GM23248 (cell line): ENCODE data around the gene DLG2. TPM values are rescaled to one million over a fixed set of nuclear protein-coding genes. Genes with fewer than 3 reads are reported as not detected.

ENCODE experiments used
- DNase-seq: peaks from one replicate; pipeline ENCODE4 v3.0.0-alpha.2; 2015
- H2AFZ ChIP-seq: fragments of 200-600 bp; sonication (generic); 2 replicates; pipeline ENCODE4 v1.6.1; 2016; ENCODE audit warnings: antibody characterized with exemption
- H3F3A ChIP-seq: fragments of 200-600 bp; sonication (generic); 2 replicates; pipeline ENCODE4 v1.6.1; 2016; ENCODE audit warnings: mild to moderate bottlenecking, antibody characterized with exemption, mixed run types; ENCODE audit not compliant: insufficient read depth
- H3K27ac ChIP-seq: fragments of 200-600 bp; sonication (generic); 2 replicates; pipeline ENCODE4 v1.5.1; 2016; ENCODE audit warnings: mild to moderate bottlenecking
- H3K27me3 ChIP-seq: fragments of 200-600 bp; sonication (generic); replicated peaks from 2 replicates; pipeline ENCODE4 v1.6.1; 2016; ENCODE audit warnings: mild to moderate bottlenecking; ENCODE audit not compliant: insufficient read depth
- H3K36me3 ChIP-seq: fragments of 200-600 bp; sonication (generic); 2 replicates; pipeline ENCODE4 v1.6.1; 2016; ENCODE audit warnings: low read depth, mild to moderate bottlenecking
- H3K4me1 ChIP-seq: fragments of 200-600 bp; sonication (generic); 2 replicates; pipeline ENCODE4 v1.6.1; 2016; ENCODE audit warnings: mild to moderate bottlenecking; ENCODE audit not compliant: insufficient read depth
- H3K4me2 ChIP-seq: fragments of 200-600 bp; sonication (generic); one replicate; pipeline ENCODE4 v1.6.1; 2016; ENCODE audit warnings: mild to moderate bottlenecking; ENCODE audit not compliant: unreplicated experiment
- H3K4me3 ChIP-seq: fragments of 200-600 bp; sonication (generic); 2 replicates; pipeline ENCODE4 v1.5.1; 2016; ENCODE audit warnings: mild to moderate bottlenecking
- H3K79me2 ChIP-seq: fragments of 200-600 bp; sonication (generic); 2 replicates; pipeline ENCODE4 v1.6.1; 2016; ENCODE audit warnings: mild to moderate bottlenecking; ENCODE audit not compliant: insufficient read depth
- H3K9ac ChIP-seq: fragments of 200-600 bp; sonication (generic); 2 replicates; pipeline ENCODE4 v1.6.1; 2016; ENCODE audit warnings: mild to moderate bottlenecking
- H3K9me2 ChIP-seq: fragments of 200-600 bp; sonication (generic); 2 replicates; pipeline ENCODE4 v1.6.1; 2016; ENCODE audit warnings: mixed run types, mild to moderate bottlenecking, moderate library complexity; ENCODE audit not compliant: insufficient read depth
- H3K9me3 ChIP-seq: fragments of 200-600 bp; sonication (generic); one replicate; pipeline ENCODE4 v1.6.1; 2017; ENCODE audit warnings: low read depth
- H4K20me1 ChIP-seq: fragments of 200-600 bp; sonication (generic); 2 replicates; pipeline ENCODE4 v1.6.0; 2016; ENCODE audit not compliant: insufficient read depth
- EZH2 ChIP-seq: fragments of 200-600 bp; sonication (generic); IDR thresholded peaks from 2 replicates; pipeline ENCODE4 v1.6.1; 2018; ENCODE audit warnings: antibody characterized with exemption, mild to moderate bottlenecking; ENCODE audit not compliant: insufficient read depth, poor library complexity, severe bottlenecking
- EZH2phosphoT487 ChIP-seq: fragments of 200-600 bp; sonication (generic); IDR thresholded peaks from 2 replicates; pipeline ENCODE4 v1.6.1; 2018; ENCODE audit warnings: antibody characterized with exemption, moderate library complexity, mild to moderate bottlenecking, low read depth; ENCODE audit not compliant: insufficient read depth
- WGBS, 2 experiments: methylation state at CpG; one replicate each; pipeline ENCODE4 v1.1.6; 2015 to 2017; ENCODE audit warnings: low lambda C conversion rate in 2 of 2, low coverage in 1 of 2; ENCODE audit errors: missing lambda C conversion rate in 2 of 2; 5-methylcytosine and 5-hydroxymethylcytosine counted together
- in situ Hi-C: fragments of 300-500 bp; cut with MboI; formaldehyde crosslinking; loops from 2 replicates; pipeline ENCODE4 v1.15.0; 2020
- polyA plus RNA-seq: library from polyadenylated mRNA; unstranded; fragments of >200 nt; fragmentation: Nextera tagmentation; extraction: Ambion mirVana; gene quantifications from 2 replicates; pipeline ENCODE4 v1.2.1, GENCODE V29; 2016
- total RNA-seq: library from RNA; depleted of rRNA; stranded (reverse); fragments of >200 nt; shearing (Covaris generic); gene quantifications from 2 replicates; pipeline ENCODE4 v1.2.3, GENCODE V29; 2014

Gene DLG2
- total and polyA plus RNA-seq, 2 experiments from 2014 or later, result 1.1 to 1.7 TPM

DNA sequence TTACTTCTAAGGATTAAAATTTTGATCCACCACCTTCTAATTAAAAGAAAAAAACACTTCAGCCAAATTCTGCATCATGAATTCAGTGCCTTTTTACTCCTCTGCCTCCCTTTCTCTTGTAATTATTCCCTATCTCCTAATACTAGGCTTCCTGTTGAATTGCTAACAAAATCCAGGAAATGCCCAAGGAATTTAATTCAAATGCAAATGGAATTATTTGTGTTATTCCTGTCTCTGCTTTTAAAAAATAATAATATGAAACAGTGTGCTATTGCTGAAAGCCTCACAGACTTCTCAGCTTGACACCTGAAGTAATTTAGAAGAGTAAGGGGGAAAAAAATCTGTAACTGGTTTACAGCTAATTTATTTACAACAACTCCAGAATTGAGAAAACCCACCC is 85.5 kb downstream of the DLG2 start:
- H3K4me2 ChIP-seq, result no peak overlapping the region
- no peaks in the 10 kb centered on the region for H3K9me2 ChIP-seq
- no peaks in the 10 kb centered on the region for H3K27me3 ChIP-seq
- no peaks in the 10 kb centered on the region for H3K9me3 ChIP-seq
- no peak for DNase-seq
- no peak overlapping the region for H3K4me3 ChIP-seq
- H3K27ac ChIP-seq, result no peak overlapping the region
- H3K36me3 ChIP-seq, result no peaks in the 10 kb centered on the region
- H3K4me1 ChIP-seq, result no peaks in the 10 kb centered on the region
- no peaks in the 10 kb centered on the region for H3F3A ChIP-seq
- no peak for TF ChIP-seq EZH2
- no peak for TF ChIP-seq EZH2phosphoT487
- no peaks in the 10 kb centered on the region for H3K79me2 ChIP-seq
- no peak overlapping the region for H2AFZ ChIP-seq
- in situ Hi-C loops, result no loop called here
- no peak overlapping the region for H3K9ac ChIP-seq
- no peaks in the 10 kb centered on the region for H4K20me1 ChIP-seq

DNA sequence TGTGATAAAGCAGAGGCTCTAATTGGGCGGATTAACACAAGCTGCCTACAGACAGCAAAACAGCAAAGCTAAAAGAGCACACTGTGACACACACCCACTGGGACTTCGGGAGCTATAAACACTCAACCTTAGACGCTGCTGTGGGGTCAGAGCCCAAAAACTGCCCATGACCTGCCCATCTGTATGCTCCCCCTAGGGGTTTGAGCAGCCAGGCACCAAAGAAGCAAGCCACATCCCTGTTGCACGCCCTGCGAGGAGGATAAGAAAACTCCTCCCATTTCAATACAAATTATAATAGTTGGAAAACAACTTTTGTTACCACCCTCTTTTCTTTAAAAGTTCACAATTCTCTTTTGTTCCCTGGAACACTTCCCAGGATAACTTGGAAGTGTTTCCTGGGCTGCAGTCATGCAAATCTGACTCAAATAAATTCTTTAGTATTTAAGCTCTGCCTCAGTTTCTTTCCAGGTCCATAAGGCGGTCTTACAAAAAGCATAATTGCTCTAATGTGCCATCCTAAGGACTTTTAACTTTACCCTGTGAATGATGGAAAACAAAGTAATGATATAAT is 86.4 kb downstream of the DLG2 start:
- Histone ChIP-seq H3K4me2 (no peak overlapping the region), H3K4me1 (no peaks in the 10 kb centered on the region), H3K9me3 (no peaks in the 10 kb centered on the region), H2AFZ (no peak overlapping the region), H3K9me2 (no peaks in the 10 kb centered on the region), H3K27ac (no peak overlapping the region), H3F3A (no peaks in the 10 kb centered on the region), H3K79me2 (no peaks in the 10 kb centered on the region), H3K9ac (no peak overlapping the region), H3K36me3 (no peaks in the 10 kb centered on the region), H4K20me1 (no peaks in the 10 kb centered on the region), H3K4me3 (no peak overlapping the region), H3K27me3 (no peaks in the 10 kb centered on the region)
- 15% methylated on average over 6 of the region's 6 CpGs for WGBS, 2 experiments
- TF ChIP-seq EZH2 (no peak), EZH2phosphoT487 (no peak)
- peak; percentile 4 for DNase-seq
- in situ Hi-C loops, result no loop called here

DNA sequence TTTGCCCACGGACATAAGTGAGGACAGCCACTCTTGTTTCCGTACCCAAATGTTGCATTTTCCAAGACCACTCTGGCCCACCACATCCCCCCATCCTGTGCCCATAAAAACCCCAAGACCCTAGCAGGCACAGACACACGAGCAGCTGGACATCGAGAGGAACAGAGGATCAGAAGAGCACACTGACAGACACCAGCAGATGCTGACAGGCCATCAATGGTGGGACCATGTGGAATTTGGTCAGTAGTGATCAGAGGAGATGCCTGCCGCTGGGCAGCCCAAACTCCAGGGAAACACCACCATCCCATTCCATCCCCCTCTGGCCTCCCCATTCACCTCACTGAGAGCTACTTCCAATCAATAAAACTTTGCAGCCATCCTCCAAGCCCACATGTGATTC is 87.0 kb downstream of the DLG2 start:
- H3K36me3 ChIP-seq, result no peaks in the 10 kb centered on the region
- DNase-seq, result no peak
- no peaks in the 10 kb centered on the region for H4K20me1 ChIP-seq
- H2AFZ ChIP-seq, result no peak overlapping the region
- no peaks in the 10 kb centered on the region for H3F3A ChIP-seq
- in situ Hi-C loops, result no loop called here
- TF ChIP-seq EZH2, result no peak
- no peak overlapping the region for H3K4me2 ChIP-seq
- no peak overlapping the region for H3K4me3 ChIP-seq
- H3K27ac ChIP-seq, result no peak overlapping the region
- H3K9me3 ChIP-seq, result no peaks in the 10 kb centered on the region
- H3K9ac ChIP-seq, result no peak overlapping the region
- no peaks in the 10 kb centered on the region for H3K79me2 ChIP-seq
- H3K9me2 ChIP-seq, result no peaks in the 10 kb centered on the region
- no peaks in the 10 kb centered on the region for H3K4me1 ChIP-seq
- 41 to 48% methylated on average over 5 of the region's 5 CpGs for WGBS, 2 experiments
- H3K27me3 ChIP-seq, result no peaks in the 10 kb centered on the region

DNA sequence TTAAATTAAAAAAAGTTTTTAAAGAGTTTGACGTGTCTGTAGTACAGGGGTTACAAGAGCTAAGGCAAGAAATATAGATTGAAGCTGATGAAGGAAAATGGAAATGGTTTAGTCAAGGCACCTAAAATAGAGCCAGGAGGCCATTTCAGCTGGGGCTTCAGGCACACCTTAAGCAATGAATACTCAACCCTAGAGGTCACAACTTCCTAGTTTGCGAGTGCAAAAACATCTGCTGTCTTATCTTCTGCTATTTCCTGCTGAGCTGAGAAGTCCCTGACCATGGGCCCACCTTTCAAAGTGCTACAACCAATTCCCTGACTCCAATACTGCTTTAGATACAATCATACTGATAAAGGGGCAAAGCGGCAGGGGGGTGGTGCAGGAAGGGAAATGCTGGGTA is 87.4 kb downstream of the DLG2 start:
- in situ Hi-C loops, result no loop called here
- TF ChIP-seq EZH2 (no peak), EZH2phosphoT487 (no peak)
- no peaks in the 10 kb centered on the region for H3F3A ChIP-seq
- H3K9ac ChIP-seq, result no peak overlapping the region
- H3K4me2 ChIP-seq, result no peak overlapping the region
- no peaks in the 10 kb centered on the region for H4K20me1 ChIP-seq
- no peaks in the 10 kb centered on the region for H3K4me1 ChIP-seq
- no peak overlapping the region for H3K4me3 ChIP-seq
- no peaks in the 10 kb centered on the region for H3K9me3 ChIP-seq
- H3K9me2 ChIP-seq, result no peaks in the 10 kb centered on the region
- no peaks in the 10 kb centered on the region for H3K79me2 ChIP-seq
- WGBS, 2 experiments, result 72 to 78% methylated on average over 3 of the region's 3 CpGs
- H2AFZ ChIP-seq, result no peak overlapping the region
- H3K36me3 ChIP-seq, result no peaks in the 10 kb centered on the region
- no peak for DNase-seq
- H3K27ac ChIP-seq, result no peak overlapping the region
- no peaks in the 10 kb centered on the region for H3K27me3 ChIP-seq

DNA sequence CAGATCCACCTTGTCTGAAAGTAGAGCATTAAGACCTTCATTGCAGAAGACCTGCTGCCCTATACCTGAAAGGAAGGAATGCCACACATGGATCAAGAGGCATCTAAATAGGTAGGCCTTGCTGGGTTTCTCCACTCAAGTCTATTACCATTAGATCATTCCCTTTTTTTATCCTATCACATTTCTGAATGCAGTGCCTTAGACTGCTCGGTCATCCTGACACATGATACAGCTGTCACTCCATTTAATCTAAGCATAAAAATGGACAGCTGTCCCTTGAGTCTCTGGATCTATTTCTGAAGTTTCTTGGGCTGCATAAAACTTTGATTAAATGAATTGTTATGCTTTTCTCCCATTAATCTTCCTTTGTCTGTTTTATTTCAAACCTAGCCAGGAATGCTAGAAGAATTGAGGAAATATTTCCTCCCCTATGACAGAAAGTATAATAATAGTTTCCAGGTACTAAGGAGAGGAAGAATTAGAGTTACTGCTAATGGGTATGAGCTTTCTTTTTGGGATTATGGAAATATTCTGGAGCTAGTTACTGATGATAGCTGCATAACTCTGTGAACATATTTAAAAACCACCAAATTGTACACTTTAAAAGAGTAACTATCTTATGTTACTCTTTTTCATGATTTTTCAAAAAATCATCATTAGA is 88.0 kb downstream of the DLG2 start:
- no peaks in the 10 kb centered on the region for H3K4me1 ChIP-seq
- H3K36me3 ChIP-seq, result no peaks in the 10 kb centered on the region
- H2AFZ ChIP-seq, result no peak overlapping the region
- H3K9ac ChIP-seq, result no peak overlapping the region
- WGBS, 2 experiments, result 33 to 56% methylated on average over 1 of the region's 1 CpG
- H3K4me2 ChIP-seq, result no peak overlapping the region
- in situ Hi-C loops, result no loop called here
- no peak overlapping the region for H3K27ac ChIP-seq
- H3K9me2 ChIP-seq, result no peaks in the 10 kb centered on the region
- no peaks in the 10 kb centered on the region for H3K27me3 ChIP-seq
- H3K79me2 ChIP-seq, result no peaks in the 10 kb centered on the region
- no peak for DNase-seq
- H3F3A ChIP-seq, result no peaks in the 10 kb centered on the region
- no peaks in the 10 kb centered on the region for H4K20me1 ChIP-seq
- H3K9me3 ChIP-seq, result no peaks in the 10 kb centered on the region
- TF ChIP-seq EZH2phosphoT487, result no peak
- no peak for TF ChIP-seq EZH2
- no peak overlapping the region for H3K4me3 ChIP-seq
